Erythroblast (primary cell): Measurements from ENCODE around the gene NMNAT2.

ENCODE experiments used
- GATA1 ChIP-seq: IDR thresholded peaks from 2 replicates; pipeline ENCODE4 v1.6.1; 2011; ENCODE audit warnings: low read depth, mild to moderate bottlenecking, control low read depth, low read length, moderate library complexity
- POLR2A ChIP-seq: IDR thresholded peaks from 2 replicates; pipeline ENCODE4 v1.6.1; 2011; ENCODE audit warnings: mild to moderate bottlenecking, low read length

GRCh38 chr1:183306317-183307042 lies 111.7 kb downstream of the NMNAT2 start:
- no peak for TF ChIP-seq POLR2A
- no peak for TF ChIP-seq GATA1
